T follicular helper cell (primary cell): ENCODE data around the gene AVPR1B.

Experiments used
- DNase-seq: peaks from one replicate; pipeline ENCODE4 v3.0.0-alpha.2; 2020; ENCODE audit warnings: low read depth

The AVPR1B gene

DNA sequence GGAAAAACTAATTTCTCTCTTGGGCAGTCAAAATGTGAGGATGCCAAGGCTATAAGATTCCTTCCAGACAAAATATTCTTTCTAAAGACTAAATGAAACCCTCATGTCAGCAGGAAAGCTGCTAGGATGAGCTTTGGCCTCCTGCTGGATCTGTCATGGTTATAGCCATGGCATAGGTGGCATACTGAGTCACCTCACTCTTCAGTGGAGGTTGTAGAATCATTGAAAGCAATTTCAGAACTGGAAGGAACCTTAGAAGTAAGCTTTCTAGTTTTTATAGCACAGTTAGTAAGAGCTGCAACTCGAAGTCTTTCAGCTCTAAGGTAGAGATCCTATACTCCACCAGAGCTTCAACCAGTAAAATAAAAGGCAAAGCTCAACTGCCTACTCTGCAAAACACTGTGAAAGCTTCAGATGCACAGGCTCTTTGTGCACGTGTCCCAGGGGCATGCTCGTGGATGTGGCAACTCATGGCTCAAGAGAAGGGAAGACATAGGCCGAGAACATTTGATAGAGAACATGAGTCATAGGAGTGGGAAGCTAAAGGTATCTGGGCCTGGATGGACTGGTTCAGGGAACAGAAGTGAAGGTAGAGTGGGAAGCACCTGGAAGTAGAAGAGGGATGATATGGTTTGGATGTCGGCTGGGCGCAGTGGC is 5.8 kb downstream of the AVPR1B start:
- DNase-seq: no peak

DNA sequence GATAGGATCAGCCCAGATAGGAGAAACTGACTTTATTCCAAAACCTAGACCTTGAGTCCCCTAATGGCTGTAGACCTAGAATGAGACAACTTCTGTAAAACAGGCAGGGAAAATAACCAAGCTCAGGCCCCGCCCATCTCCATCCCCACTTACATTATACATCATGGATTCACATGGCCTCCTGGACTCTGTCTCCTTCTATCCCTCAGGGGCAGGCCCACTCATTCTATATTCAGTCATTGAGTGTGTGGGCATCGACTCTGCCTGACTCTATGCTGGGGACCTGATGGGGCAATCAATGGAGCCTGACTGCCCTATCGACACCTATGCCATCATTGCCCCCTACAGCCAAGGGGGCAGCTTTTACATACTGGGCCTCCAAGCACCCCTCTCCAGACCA is 6.4 kb downstream of the AVPR1B start:
- DNase-seq: no peak

DNA sequence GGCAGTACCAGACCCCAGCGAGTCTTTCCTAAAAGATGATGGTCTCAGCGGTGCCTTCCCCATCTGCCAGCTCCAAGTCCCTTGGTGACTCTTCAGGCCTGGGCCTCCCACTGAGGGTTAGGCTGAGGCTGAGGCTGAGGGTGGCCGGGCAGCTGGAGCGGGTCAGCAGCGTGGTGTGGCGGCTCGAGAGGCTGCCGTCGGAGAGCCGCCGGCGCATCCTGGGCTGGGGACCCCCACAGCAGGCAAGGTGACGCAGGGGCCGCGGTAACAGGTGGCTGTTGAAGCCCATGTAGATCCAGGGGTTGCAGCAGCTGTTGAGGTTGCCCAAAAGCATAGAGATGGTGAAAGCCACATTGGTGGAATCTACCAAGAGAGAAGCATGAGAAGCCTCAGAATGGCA is 7.0 kb downstream of the AVPR1B start:
- no peak for DNase-seq

DNA sequence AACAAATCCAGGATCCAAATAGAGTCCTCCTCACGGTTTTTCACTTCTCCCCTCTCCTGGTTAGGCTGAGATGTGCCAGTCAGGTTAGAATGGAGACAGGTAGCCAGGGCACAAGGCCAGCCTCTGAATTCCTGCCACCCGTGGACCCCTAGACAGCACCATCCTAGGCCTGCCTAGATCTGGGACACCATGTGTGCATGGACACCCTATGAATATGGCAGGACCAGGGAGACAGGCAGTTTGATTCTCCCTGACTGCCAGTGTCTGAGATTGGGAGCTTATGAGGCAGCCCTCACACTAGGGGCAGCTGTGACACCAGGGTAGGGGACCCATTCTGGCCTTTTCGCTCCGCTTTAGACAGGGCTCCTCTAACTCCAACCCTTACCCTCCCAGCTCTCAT is 7.5 kb downstream of the AVPR1B start:
- no peak for DNase-seq

DNA sequence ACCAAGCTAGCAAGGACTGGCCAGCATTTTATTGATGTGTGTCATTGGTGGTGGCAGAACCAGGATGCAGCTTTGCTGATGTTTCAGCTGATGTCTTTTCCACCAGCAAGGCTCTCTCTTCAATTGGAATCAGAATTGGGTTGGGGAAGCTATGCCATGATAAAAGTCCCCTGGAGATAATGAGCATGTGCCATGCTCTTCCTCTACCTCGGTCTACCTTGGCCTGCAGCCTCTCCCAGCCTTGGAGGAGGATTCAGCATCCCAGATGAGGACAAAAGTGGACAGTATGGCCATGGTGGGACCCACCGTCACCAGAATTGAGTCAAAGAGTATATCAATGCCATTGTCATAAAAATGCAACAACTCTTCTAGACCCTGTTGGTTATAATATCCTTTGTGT is 8.6 kb downstream of the AVPR1B start:
- DNase-seq: no peak

DNA sequence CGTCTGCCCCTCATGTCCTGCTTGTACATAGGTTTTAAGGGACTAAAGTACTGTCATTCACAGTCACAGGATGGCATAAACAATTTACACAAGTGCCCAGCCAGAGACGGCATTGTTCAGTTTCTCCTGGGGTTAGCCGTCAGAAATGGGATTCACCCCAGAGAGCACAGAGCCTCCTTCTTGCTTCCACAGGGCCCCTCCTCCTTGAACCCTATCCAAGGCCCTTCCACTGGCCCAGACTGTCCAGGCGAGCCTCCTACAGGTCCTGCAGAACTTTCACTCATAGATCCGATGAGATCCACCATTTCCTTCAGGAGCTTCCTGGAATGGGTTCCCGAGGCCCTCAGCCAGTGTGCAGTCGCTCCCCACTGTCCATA is 10.0 kb downstream of the AVPR1B start:
- no peak for DNase-seq

DNA sequence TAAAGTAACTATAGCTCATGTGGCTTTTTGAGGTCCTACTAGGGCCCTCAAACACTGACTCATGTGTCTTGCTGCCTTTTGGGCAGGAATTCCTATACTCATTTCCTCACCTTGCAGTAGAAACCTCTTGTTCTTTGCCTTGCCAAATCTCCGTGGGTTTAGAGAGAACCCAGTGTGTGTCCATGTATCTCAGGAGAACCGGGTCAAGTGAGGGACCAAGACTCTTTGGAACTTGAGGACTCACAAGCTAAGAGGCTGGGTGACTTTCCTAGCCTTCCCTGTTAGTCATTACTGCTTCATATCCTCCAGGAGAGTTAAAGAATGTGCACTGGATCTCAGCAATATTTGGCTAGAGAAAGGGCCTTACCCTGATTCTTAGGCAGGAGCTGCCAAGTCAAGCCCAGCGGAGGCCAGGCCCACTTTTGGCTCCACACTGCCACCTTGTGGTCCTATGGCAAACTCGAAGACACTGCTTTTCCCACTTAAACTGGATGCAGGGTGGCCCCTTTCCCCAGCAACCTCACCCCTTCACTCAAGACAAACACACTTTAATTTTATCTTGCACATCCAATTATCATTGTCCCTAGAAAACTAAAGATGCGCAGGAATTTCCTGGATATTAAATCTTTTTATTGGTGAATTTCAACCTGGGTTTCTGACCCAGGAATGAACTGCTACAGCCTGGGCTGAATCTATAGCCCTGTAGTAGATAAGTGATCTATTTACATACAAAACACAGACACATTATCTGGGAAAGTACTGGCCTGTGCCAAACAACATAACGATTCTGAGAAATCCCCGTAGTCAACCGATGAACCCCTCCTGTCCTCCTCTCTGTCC is 10.6 kb downstream of the AVPR1B start:
- peak; percentile 64 for DNase-seq

DNA sequence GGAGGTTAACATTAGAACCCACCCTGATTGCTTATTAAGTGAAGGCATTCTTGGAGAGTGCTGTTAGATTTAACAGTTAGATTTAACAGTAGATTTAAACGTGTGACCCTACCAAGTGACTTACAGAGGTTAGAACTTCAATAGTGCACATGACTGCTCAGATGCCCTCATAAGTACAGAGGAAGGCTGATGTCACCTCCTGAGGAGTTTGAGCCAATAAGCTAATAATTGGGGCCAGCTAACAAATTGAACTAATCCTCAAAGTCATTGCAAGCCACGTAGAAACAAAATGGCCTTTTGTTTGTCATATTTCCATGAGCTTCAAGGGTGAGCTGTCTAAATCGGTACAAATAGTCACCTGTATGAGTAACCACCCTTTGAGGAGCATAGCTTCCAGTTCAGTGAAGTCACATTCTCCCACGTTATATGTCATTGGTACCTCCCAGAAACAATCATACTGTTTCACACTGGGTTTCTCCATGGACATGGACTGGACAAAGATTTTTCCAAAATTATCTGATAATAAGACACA is 11.7 kb downstream of the AVPR1B start:
- no peak for DNase-seq

DNA sequence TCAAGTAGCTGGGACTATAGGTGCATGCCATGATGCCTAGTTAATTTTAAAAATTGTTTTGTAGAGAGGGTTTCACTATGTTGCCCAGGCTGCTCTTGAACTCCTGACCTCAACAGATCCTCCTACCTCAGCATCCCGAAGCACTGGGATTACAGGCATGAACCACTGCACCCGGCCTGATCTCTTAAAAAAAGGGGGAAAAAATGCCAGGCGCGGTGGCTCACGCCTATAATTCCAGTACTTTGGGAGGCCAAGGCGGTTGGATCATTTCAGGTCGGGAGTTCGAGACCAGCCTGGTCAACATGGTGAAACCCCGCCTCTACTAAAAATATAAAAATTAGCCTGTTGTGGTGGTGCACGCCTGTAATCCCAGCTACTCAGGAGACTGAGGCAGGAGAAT is 13.2 kb downstream of the AVPR1B start:
- no peak for DNase-seq

DNA sequence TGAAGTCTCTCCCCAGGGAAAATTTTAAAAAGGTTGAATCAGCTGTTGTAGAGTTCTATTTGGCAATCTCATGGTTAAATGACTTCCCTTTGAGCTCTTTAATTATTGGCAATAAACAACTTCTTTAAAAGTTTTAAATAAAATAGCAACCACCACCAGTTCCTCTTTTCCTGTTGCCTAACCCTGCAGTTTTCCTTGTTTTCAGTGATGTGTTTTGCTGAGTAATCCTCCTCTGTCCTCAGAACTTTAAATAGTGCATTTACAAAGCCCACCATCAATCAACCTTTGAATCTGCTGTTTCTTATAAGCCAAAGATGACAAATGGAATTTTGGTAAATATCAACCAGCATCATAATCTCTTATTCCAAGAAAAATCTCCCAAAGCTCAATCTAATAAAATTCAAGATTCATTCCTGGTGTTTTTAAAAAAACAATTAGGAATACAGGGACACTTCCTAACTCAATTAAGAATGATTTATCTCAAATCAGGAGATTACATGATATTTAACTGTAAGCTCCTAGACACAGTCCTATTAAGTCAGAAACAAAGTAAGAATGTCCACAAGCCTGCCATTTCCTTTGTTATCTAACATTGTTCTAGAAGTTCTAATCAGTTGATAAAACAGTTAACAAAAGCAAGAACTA is 14.8 kb downstream of the AVPR1B start:
- no peak for DNase-seq

DNA sequence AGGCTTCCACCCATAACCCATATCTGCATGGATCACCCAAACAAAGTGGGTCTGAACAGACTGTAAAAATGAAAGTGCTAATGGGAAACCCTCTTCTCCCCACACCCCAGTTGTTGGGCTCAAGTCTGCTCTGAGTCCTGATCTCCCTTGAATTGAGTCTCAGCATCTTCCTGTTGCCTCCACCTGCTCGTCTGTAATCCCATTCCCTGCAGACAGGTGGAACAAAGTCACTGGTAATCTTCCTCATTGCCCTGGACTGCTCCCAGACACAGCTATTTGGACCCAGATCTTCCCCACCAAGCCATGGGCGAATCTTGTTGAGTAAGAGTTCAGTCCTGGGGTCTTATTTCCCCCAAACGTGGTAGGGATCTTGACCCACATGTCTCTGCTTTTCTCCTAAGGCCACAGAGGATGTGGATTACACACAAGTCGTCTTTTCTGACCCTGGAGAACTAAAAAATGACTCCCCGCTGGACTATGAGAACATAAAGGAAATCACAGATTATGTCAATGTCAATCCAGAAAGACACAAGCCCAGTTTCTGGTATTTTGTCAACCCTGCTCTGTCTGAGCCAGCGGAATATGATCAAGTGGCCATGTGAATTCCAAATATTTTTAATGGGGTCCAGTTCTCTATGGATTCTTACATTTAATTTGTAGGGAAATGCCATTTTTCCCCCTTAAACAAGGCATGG is 15.7 kb downstream of the AVPR1B start:
- DNase-seq: no peak

DNA sequence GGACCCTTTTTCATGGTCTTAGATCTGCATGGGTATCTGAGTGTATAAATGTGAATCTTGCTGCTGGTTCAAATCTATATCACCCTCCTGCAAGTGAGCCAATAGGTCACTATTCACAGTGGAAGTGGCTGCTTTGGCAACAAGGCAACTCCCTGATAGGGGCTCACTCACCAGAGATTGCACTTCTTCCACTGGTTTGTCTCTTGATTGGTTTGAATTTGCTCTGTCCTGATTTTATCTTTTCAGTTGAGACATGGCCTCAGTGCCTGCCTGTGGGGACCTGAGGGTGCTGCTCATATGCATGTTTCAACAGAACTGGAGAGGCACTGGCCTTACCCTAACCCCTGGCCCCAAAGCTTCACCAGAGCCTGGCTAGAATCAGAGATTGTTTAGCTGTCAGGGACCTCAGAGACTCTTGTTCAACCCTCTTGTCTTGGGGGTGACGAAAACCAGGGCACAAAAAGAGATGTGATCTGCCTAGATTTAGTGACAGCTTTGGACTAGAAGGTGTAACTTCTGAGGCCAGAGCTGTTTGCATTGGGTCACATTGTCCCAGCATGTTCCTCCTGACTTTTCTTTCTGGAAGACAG is 16.9 kb downstream of the AVPR1B start:
- DNase-seq: no peak

DNA sequence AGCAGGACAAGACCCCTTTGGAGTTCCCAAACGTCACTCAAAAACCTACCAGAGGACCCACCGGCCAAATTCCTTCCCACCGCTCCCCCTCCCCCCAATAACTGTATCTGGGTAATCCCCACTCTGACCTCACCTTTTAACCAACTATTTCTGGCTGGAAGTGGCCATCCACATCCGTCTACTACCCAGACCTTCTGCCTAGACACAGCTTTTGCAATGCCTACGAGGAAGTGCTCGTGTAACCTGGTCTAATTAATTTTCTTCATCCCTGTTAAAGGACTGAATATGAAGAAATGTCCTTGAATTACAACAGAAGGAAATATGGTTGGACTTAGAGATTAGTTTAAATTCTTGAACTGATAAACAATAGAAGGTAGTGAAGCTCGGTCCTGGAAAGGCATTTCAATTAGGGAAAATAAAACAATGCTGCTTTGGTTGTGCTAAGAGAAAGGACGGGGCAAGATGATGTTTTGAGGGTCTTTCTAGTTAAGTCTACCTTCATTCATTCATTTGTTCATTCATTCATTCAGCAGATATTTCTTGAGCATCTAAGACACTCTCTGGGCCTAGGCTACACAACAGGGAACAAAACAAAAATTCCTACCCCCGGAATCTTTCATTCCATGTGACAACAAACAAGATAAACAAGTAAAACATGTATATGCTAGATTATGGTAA is 18.8 kb downstream of the AVPR1B start:
- no peak for DNase-seq

DNA sequence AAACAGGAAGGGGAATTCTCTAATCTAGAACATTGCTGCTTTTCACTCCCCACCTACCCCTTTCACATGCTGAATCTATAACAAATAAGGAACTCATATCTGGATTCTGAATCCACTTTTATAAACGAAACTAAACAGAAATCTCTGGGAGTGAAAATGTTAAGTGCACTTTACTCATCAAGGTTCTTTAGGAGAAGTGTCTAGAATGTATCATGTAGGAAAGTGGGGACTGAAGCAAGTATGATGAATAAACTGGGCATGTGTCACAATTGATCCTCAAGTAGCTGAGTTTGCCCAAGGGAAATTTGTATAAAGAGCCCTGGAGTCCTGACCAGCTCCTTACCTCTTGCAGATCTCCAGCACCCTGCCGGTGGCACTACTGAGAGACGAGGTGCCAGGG is 19.8 kb downstream of the AVPR1B start:
- no peak for DNase-seq

DNA sequence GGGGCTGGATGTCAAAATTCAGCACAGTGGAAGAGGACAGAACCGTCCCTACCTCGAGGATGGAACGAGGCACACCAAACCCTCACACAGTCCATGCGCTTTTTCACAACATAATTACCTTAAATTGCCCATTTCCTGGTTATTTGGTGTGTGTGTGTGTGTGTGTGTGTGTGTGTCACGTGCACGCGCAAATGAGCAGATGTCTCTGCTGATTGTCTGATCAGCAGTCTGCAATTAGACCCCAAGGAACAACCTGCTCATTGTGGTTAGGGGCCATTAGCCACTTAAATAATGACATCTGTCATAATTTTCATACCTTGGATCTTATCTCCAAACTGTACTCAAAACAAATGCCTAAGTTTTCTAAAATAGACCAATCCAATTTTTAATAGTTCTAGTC is 23.2 kb downstream of the AVPR1B start:
- DNase-seq: no peak

DNA sequence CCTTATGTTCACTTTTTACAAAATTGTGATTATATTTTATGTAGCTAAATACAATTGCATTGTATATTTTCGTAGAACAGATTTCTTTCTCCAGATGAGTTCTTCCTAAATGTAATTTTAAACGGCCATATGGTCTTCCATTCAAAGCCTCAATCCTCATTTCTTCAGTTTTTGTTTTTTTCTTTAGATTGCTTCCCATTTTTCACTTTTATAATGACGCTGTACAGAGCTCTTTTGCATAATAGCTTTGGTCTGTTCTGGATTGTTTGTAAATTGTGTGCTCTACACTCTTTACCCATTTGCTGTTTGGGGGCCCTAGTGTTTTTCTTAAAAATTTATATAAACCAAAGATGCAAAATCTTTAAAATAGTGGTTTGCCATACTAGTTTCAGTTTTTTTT is 27.8 kb downstream of the AVPR1B start:
- DNase-seq: no peak

DNA sequence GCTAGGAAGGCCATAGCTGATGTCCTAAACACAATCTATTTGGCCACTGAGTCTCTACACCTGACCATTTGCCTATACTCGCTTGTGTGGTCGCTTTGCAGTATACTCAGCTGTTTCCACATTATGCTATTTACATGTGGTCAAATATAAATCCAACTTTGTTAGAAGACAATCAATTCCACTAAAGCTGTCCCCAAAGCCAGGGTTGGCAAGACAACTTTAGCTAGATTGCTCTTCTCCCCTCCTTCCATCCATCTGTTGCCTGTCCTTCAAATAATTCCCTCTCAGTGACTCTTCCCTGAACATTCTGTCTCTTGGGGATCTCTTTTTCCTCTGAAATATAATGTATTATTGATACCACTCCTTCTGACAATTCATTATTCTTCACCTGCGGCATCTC is 30.1 kb downstream of the AVPR1B start:
- DNase-seq: no peak

DNA sequence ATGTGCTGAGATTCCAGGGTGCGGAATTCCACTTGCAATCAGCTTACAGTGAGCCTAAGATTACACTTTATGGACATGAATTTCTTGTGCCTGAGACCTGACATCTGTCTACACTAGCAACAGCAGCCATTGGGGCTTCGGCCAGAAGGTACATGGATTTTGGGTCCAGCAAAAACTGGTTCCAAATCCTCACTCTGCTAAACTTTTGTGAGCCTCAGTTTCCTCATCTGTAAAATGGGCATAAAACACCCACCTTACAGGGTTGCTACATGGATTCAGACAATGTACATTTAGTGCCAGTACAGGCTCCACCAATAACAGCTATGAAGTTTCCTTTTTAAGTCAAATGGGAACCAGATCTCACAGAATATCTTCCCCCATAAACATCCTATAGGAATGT is 33.4 kb downstream of the AVPR1B start:
- no peak for DNase-seq

DNA sequence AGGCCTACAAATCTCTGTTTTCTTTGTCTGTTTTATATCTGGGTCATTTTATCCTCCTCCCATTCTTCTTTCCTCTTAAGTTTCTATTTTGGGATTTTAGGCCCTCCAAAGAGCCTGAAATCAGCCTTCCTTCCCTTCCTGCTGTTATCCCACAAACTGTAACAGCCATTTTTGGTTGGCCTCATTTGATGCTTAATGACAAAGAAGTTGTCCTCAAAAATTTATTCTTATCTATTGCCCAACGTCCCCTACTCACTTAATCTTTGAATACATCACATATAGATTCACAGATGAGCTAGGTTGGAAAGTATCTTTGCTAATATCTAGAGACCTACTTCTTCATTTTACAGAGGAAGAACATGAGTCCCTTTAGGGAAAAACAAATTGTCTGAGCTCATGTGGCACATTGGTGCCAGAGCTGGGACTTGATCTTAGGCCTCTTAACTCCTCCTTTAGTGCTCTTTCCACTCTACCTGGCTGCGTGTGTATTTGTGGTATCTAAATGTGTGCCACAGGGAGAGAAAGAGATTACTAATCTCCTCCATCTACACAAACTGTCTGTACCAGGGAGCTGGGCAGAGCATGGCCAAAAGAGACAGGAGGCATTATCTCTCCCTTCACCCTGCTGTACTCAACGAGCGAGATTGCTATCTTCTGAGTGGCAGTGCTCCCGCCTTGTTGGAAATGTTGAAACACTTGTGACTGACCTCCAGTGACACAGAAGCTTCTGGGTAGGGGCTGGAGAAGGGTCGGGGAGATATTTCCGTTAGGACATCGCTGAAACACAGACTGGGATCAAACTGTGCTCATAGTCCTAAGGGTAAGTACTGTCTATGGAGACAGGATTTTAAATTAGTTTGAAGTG is 34.1 kb downstream of the AVPR1B start:
- DNase-seq: no peak

DNA sequence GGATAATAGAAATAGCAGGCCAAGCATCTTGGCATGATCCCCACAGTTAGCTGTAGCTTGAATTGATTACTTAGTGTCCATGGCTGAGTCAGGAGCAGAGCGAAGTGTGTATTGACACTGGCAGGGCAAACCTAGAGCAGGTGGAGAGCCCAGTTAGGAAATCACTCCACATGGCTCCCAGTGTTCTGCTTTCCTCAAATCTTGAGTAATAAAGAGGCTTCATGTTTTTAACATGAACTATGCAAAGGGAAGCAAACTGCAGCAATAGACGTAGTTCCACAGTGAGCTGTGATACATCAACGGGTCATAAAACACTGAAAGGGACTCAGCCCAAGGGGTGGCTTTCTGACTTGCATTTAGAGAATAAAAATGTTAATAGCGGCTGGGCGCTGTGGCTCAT is 35.3 kb downstream of the AVPR1B start:
- DNase-seq: no peak
